ENCODE data around the gene RTP5. TPM values are rescaled to one million over a fixed set of nuclear protein-coding genes. Genes with fewer than 3 reads are reported as not detected.
A peak's percentile ranks its signal among the peaks of the same experiment; 100 is the strongest.

RTP5 gene
- total RNA-seq, 4 donors from 2014 or later = not detected

DNA sequence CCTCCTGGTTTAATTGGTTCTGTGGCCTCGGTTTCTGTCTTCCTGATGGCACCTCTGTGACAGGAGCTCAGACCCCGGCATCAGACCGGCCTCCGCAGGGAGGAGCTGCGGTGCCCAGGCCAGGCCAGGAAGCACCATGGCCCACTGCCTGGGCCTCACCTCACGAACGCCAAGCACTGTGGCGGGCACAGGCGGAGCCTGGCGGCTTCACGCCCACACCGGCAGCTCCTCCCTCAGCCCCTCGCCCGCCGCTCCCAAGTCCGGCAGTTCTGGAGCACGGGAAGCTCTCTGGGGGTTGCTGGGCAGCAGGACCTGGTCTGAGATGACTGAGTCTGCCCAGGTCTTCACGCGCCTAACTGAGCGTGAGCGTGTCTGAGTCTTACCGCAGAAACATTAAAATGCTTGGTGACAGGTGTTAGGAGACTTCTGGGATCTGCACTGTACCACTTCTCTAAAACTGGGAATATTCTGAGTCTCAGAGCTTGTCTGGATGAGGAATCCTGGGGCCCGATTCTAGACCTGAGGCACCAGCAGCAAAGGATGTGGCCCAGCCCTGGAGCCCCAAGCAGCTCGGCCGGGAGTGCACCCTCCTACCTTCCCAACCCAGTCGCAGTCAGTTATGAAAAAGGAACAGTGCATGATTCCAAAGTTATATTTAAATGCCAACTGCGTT is 21.9 kb downstream of the RTP5 start:
- Histone ChIP-seq H3K27me3 (no peaks in the 10 kb centered on the region), H3K27ac (peak overlapping the region in 1 of 4 donors; percentile 39), H3K36me3 (peaks cover 0 to 7% of the 10 kb centered on the region in 2 donors), H3K4me1 (peaks cover 0 to 15% (median 4%) of the 10 kb centered on the region in 3 donors), H3K9me3 (no peaks in the 10 kb centered on the region), H3K4me3 (no peak overlapping the region)
- 62 to 65% methylated on average over 2 to 4 of the region's 27 CpGs for WGBS, 2 donors (ENCODE audit: low coverage in 1 of 2)
- TF ChIP-seq, protein P1, sequence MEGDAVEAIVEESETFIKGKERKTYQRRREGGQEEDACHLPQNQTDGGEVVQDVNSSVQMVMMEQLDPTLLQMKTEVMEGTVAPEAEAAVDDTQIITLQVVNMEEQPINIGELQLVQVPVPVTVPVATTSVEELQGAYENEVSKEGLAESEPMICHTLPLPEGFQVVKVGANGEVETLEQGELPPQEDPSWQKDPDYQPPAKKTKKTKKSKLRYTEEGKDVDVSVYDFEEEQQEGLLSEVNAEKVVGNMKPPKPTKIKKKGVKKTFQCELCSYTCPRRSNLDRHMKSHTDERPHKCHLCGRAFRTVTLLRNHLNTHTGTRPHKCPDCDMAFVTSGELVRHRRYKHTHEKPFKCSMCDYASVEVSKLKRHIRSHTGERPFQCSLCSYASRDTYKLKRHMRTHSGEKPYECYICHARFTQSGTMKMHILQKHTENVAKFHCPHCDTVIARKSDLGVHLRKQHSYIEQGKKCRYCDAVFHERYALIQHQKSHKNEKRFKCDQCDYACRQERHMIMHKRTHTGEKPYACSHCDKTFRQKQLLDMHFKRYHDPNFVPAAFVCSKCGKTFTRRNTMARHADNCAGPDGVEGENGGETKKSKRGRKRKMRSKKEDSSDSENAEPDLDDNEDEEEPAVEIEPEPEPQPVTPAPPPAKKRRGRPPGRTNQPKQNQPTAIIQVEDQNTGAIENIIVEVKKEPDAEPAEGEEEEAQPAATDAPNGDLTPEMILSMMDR (IDR thresholded peaks at IDR 0.05) = no peak
- no peak for TF ChIP-seq POLR2AphosphoS5 (IDR thresholded peaks at IDR 0.05)
- no peak for ATAC-seq

DNA sequence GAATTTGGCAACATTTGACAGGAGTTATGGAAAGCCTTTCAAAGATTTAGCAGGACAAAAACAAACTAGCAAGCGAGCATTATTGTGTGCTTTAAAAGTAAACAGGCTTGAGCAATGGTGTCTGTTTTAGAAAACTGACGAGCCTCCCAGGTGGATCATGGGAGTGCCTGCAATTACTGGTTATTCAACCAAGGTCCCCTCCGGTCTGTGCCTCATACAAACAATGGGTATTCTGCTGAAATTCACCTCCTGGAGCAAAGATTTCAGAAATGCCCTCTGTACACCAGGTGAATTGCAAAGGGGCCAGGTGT is 22.4 kb downstream of the RTP5 start:
- 60 to 92% methylated on average over 3 of the region's 3 CpGs for WGBS, 2 donors (ENCODE audit: low coverage in 1 of 2)
- H3K27me3 ChIP-seq = no peaks in the 10 kb centered on the region
- TF ChIP-seq, protein P1 (IDR thresholded peaks at IDR 0.05) = no peak
- no peak for TF ChIP-seq EP300 (IDR thresholded peaks at IDR 0.05)
- TF ChIP-seq POLR2A (IDR thresholded peaks at IDR 0.05) = no peak
- no peak for TF ChIP-seq POLR2AphosphoS5 (IDR thresholded peaks at IDR 0.05)
- no peaks in the 10 kb centered on the region for H3K9me3 ChIP-seq
- H3K36me3 ChIP-seq = peaks cover 0 to 6% of the 10 kb centered on the region in 2 donors
- no peak overlapping the region for H3K4me3 ChIP-seq
- peaks cover 0 to 15% (median 4%) of the 10 kb centered on the region in 3 donors for H3K4me1 ChIP-seq
- peak overlapping the region in 2 of 4 donors; percentile 39 to 41 for H3K27ac ChIP-seq
- ATAC-seq = no peak

DNA sequence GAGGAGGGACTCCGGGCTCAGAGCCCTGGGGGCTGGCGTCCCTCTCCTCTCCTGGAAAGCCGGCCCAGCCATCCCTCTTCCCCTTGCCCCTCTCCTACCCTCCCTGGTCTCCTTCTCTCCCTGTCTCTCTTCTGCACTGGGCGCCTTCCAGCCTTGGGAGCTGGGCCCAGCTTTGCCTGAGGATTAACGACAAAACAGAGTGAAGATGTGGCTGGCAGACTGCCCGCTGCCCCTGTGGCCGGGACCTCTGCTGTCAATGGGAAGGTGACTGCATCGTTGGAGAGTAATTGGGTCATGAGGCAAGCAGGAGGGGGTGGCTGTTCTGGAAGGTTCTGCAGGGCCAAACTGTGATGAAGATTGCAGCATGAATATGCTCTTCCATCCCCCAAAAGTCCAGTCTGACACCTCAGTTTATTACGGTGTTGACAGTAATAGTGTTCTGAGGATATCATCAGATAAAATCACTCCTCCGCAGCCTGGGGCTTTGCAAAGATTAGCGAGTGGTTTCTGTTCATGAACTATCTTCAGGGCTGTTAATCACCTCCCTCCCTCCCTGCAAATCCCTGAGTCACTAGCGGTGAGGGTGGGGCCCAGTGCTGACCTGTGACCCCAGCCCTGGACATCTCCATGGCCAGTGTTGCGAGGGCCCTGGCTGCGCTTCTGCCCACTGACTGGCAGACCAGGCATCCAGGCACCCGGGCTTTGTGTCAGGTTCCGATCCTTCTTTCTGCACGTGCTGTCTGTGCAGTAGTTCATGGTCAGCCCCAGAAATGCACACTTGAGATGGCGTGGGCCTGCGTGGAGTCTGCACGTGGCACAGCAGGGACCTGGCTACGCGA is 23.0 kb downstream of the RTP5 start:
- H3K4me3 ChIP-seq = no peak overlapping the region
- peak overlapping the region in 2 of 4 donors; percentile 39 to 41 for H3K27ac ChIP-seq
- peaks cover 0 to 15% (median 4%) of the 10 kb centered on the region in 3 donors for H3K4me1 ChIP-seq
- TF ChIP-seq POLR2A (IDR thresholded peaks at IDR 0.05) (no peak), EP300 (IDR thresholded peaks at IDR 0.05) (no peak), POLR2AphosphoS5 (IDR thresholded peaks at IDR 0.05) (no peak)
- TF ChIP-seq, protein P1 (IDR thresholded peaks at IDR 0.05) = no peak
- WGBS, 2 donors (ENCODE audit: low coverage in 1 of 2) = 33 to 52% methylated on average over 3 of the region's 22 CpGs
- no peaks in the 10 kb centered on the region for H3K9me3 ChIP-seq
- H3K27me3 ChIP-seq = no peaks in the 10 kb centered on the region
- ATAC-seq = peak; percentile 11
- H3K36me3 ChIP-seq = no peaks in the 10 kb centered on the region

DNA sequence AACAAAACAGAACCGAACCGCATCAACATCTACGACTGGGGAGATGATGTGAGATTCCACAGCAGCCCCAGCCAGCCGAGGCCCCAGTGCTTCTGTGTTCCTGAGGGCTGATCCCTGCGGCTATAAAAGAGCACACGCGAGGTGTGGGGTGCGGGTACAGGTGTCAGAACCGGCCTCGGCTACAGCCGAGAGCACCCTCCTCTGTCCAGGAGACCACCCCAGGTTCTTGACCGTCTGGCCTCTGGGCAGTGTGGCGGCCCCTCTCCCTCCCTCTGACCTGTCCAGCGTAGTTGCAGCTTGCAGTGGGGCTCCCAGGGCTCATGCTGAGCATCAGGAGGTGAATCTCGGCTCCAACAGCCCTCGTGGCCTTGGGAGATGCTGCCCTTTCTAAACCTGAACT is 23.7 kb downstream of the RTP5 start:
- no peaks in the 10 kb centered on the region for H3K36me3 ChIP-seq
- TF ChIP-seq, protein P1 (IDR thresholded peaks at IDR 0.05) = no peak
- TF ChIP-seq EP300 (IDR thresholded peaks at IDR 0.05) (no peak), POLR2A (IDR thresholded peaks at IDR 0.05) (no peak), POLR2AphosphoS5 (IDR thresholded peaks at IDR 0.05) (no peak)
- ATAC-seq = no peak
- H3K27me3 ChIP-seq = no peaks in the 10 kb centered on the region
- no peak overlapping the region for H3K4me3 ChIP-seq
- peaks cover 0 to 15% (median 4%) of the 10 kb centered on the region in 3 donors for H3K4me1 ChIP-seq
- no peak overlapping the region for H3K27ac ChIP-seq
- WGBS, 2 donors (ENCODE audit: low coverage in 1 of 2) = 83 to 88% methylated on average over 5 to 8 of the region's 16 CpGs
- no peaks in the 10 kb centered on the region for H3K9me3 ChIP-seq

All from gastroesophageal sphincter (tissue), 4 donors.